Measurements from ENCODE around the gene SORBS2.
"Not testable (repeated sequence)": the region's sequence is repeated elsewhere in the genome, so short reads cannot be mapped to it uniquely, and the experiment has no call there.

The SORBS2 gene

GRCh38 chr4:185585211-185585610 is 226.8 kb downstream of the SORBS2 start:
- no peak for DNase-seq (ENCODE audit: low read depth)

DNA sequence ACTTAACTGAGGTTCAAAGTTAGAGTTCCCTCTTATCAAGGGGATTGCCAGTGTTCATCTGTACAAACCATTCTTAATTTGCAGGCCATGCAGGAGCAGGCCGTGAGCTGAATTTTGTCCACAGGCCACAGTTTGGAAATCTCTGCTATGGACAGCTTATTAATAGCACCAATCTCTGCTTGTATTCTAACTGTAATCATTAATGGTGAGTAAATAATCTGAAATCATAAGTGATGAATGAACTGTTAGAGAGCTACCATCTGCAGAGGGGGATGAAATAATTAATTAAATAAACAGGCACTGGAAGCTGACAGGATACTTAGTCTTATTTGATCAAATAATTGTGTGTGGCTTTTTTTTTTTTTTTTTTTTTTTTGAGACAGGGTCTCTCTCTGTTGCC is 228.2 kb downstream of the SORBS2 start:
- no peak for DNase-seq (ENCODE audit: low read depth)

GRCh38 chr4:185582651-185583400 is 229.2 kb downstream of the SORBS2 start:
- no peak for DNase-seq (ENCODE audit: low read depth)

GRCh38 chr4:185580699-185581098 is 231.3 kb downstream of the SORBS2 start:
- DNase-seq (ENCODE audit: low read depth), result no peak

DNA sequence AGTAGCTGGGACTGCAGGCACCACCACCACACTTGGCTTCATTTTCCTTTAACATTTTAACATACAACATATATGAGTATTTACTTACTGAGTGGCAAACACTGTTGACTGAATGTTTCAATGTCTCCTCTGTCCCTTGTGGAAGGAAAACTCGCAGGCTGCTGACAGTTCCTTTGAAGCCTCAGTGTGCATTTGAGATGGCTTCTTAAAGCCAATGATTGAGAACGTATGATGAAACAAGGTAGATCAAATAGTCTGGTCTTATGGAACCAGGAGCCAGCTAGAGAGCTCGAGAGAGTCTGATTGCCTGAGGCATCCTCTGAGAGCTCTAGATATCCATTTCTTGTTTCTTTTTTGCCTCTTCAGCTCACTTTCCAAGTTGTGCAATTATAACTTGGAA is 233.7 kb downstream of the SORBS2 start:
- no peak for DNase-seq (ENCODE audit: low read depth)

DNA sequence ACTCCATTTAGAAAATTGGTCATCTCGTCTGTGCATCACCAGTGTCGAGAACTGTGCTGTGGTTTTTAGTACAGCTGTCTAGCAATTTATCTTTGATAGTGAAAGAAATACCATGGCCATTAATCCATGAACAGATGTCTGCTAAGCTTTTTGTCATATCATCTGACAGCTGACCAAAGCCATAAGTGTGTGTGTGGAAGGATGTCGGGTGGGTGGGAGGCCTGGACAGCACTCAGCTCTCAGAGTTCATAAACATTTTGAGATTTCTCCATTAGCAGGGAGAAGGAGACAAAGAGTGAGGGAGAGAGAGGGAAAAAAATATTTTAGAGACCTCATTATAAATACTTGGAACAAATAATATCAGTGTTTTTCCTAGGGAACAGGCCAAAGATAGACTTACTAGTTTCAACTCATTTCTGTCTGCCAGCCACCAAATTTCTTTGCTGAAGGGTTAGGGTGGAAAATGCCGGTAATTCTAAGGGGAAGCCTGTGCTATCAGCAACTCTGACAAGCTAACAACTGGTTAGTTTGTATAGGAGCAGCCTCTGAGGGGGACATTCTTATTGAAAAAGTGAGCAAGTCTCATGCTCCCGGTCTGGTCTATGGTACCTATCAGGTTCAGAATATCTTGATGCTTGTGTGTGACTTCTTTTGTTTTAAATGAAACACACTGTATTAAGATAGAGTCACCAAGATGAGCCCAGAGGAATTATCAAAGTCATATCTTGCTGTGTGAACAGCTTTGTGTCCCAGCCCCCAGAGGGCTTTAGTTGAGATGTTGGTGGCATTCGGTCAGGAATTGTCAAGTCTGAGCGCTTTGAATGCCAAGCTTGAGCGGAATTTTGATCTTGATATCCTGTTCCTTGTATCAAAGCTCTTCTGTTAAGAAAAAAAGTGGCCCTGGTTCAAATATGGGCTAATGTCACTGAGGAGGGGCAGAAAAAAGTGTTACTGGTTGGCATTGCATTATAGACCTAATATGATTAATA is 234.7 kb downstream of the SORBS2 start:
- DNase-seq (ENCODE audit: low read depth), result no peak

DNA sequence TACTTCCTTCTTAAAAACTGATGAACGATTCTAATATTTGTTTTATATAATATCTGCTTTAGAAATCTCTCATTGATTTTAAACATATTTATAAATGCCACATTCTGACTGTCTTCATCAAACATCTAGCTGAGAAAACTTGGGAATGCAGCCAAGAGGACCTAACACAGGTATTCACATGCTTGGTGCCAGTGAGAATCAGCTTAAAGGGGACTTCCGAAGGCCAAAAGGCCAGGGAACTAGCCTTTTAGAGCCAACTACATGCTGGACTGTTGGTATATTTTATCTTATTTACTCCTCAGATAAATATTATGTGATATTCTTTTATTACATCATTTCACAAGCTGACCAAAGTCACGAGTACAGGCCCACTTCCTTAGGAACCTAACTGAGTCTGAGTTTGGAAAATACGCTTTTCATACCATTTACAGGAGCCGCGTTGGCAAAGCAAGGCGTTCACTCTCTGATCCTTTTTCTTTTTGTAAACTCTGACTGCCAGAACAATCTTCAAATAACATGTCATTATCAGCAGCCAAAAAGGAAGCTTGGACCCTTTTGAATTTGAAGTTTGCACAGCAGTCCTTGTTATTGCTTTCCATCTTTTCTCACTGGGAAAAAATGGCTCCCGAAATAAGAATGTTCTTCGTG is 235.6 kb downstream of the SORBS2 start:
- no peak for DNase-seq (ENCODE audit: low read depth)

- no peak for DNase-seq (ENCODE audit: low read depth)
Measured at GRCh38 chr4:185573651-185574199, 238.3 kb downstream of the SORBS2 start.

DNA sequence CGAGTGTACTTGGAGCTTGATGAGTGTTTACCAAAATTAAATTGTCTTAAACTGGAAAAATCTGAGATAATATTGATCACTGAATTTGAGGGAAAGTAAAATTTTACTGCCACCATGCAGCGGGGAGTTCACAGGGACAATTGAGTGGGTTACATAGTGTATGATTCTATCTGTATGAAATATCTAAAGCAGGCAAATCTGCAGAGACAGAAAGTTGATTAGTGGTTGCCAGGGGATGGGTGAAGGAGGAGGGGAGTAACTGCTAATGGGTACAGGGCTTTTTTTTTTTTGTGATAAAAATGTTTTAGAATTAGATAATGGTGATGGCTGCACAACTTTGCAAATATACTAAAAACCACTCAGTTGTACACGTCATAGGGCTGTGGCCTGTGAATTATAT is 241.3 kb downstream of the SORBS2 start:
- no peak for DNase-seq (ENCODE audit: low read depth)

- DNase-seq (ENCODE audit: low read depth), result no peak
Measured at GRCh38 chr4:185567381-185568376, 244.3 kb downstream of the SORBS2 start.

GRCh38 chr4:185566972-185567371 is 245.0 kb downstream of the SORBS2 start:
- no peak for DNase-seq (ENCODE audit: low read depth)

DNA sequence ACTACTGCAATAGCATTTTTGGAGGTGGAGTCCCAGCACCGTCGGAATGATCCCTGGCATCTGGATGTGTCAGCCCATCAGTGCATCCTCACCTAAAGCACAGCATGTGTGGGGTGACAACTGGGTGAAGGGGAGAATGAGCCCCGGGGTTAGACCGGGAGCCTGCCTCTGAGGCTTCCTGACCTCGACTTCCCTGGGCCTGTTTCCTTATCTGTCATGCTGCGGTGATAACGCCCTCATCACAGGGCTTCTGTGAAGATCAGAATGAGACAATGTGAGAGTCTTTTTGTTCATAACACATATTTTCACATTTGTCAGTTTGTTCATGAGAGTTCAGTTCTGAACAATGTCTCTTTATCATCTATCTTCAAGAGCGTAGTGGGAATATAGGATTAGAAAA is 245.6 kb downstream of the SORBS2 start:
- DNase-seq (ENCODE audit: low read depth), result no peak

- no peak for DNase-seq (ENCODE audit: low read depth)
Measured at GRCh38 chr4:185565696-185566095, 246.3 kb downstream of the SORBS2 start.

- DNase-seq (ENCODE audit: low read depth), result no peak
Measured at GRCh38 chr4:185564349-185564748, 247.6 kb downstream of the SORBS2 start.

DNA sequence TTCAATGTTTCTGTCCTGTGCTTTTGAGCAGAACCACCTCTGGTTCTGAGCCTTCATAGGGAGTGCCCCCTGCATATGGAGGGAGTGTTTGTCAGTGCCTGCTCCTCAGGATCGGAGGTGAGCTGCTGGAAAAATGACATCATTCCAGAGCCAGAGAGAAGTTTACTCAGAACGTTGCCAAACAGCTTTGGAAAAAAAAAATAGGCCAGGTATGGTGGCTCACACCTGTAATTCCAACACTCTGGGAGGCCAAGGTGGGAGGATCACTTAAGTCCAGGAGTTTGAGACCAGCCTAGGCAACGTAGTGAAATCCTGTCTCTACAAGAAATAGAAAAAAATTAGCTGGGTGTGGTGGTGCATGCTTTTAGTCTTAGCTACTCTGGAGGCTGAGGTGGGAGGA is 249.5 kb downstream of the SORBS2 start:
- no peak for DNase-seq (ENCODE audit: low read depth)

DNA sequence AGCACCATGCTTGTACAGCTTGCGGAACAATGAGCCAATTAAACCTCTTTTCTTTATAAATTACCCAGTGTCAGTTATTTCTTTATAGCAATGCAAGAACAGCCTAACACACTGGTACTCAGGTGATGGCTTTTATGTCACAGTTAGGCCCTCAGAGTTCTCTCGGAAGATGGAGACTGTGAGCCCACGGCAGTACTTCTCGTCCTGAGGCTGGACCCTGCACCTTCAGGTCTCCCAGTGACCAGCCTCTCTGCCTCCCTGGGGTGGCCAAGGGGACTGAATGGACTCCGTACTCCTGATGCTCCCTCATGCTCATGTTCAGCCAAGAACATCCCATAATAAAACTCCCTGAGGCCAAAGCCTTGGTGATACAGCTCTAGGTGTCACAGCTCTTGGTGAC is 251.7 kb downstream of the SORBS2 start:
- no peak for DNase-seq (ENCODE audit: low read depth)

- no peak for DNase-seq (ENCODE audit: low read depth)
Measured at GRCh38 chr4:185559915-185560281, 252.1 kb downstream of the SORBS2 start.

DNA sequence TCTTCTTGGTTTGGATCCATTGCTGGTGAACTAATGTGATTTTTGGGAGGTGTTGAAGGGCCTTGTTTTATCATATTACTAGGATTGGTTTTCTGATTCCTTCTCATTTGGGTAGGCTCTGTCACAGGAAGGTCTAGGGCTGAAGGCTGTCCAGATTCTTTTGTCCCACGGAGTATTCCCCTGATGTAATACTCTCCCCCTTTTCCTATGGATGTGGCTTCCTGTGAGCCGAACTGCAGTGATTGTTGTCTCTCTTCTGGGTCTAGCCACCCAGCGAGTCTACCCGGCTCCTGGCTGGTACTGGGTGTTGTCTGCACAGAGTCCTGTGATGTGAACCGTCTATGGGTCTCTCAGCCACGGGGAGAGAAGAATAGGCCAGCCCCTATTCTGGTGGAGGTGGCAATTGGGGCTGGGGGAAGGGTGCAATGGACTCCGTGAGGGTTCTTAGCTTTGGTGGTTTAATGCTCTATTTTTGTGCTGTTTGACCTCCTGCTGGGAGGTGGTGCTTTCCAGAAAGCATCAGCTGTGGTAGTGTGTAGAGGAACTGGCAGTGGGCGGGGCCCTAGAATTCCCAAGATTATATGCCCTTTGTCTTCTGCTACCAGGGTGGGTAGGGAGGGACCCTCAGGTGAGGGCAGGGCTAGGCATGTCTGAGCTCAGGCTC is 252.6 kb downstream of the SORBS2 start:
- DNase-seq (ENCODE audit: low read depth), result not testable (repeated sequence)

GRCh38 chr4:185554365-185555126 is 257.4 kb downstream of the SORBS2 start:
- no peak for DNase-seq (ENCODE audit: low read depth)

GRCh38 chr4:185552254-185552653 is 259.7 kb downstream of the SORBS2 start:
- DNase-seq (ENCODE audit: low read depth), result no peak
